Smooth muscle cell (in vitro differentiated cells): ENCODE measurements around the gene NEU4. TPM values are rescaled to one million over a fixed set of nuclear protein-coding genes. Genes with fewer than 3 reads are reported as not detected.

Experiments
- DNase-seq: peaks from one replicate; lab custom pipeline; 2025; ENCODE audit not compliant: unreplicated experiment; lab: John Stamatoyannopoulos, UW
- H2AFZ ChIP-seq: fragments of 200-600 bp; sonication (generic); 2 replicates; pipeline ENCODE4 v1.6.0; 2016; ENCODE audit warnings: antibody characterized with exemption, low read depth, mild to moderate bottlenecking
- H3F3A ChIP-seq: fragments of 200-600 bp; sonication (generic); 2 replicates; pipeline ENCODE4 v1.6.0; 2017; ENCODE audit warnings: antibody characterized with exemption, low read depth
- H3K27ac ChIP-seq: fragments of 200-600 bp; sonication (generic); 2 replicates; pipeline ENCODE4 v1.5.1; 2016; ENCODE audit warnings: low read depth, mild to moderate bottlenecking
- H3K27me3 ChIP-seq: fragments of 200-600 bp; sonication (generic); 2 replicates; pipeline ENCODE4 v1.6.1; 2016; ENCODE audit warnings: low read depth, mild to moderate bottlenecking
- H3K36me3 ChIP-seq: fragments of 200-600 bp; sonication (generic); 2 replicates; pipeline ENCODE4 v1.5.1; 2016; ENCODE audit warnings: low read depth
- H3K4me1 ChIP-seq: fragments of 200-600 bp; sonication (generic); 2 replicates; pipeline ENCODE4 v1.5.1; 2016; ENCODE audit warnings: low read depth
- H3K4me2 ChIP-seq: fragments of 200-600 bp; sonication (generic); 2 replicates; pipeline ENCODE4 v1.6.0; 2016; ENCODE audit warnings: mild to moderate bottlenecking
- H3K4me3 ChIP-seq: fragments of 200-600 bp; sonication (generic); 2 replicates; pipeline ENCODE4 v1.5.1; 2016; ENCODE audit warnings: mild to moderate bottlenecking
- H3K79me2 ChIP-seq: fragments of 200-600 bp; sonication (generic); 2 replicates; pipeline ENCODE4 v1.6.0; 2016; ENCODE audit warnings: low read depth, mild to moderate bottlenecking
- H3K9ac ChIP-seq: fragments of 200-600 bp; sonication (generic); 2 replicates; pipeline ENCODE4 v1.6.0; 2016; ENCODE audit warnings: low read depth
- H3K9me3 ChIP-seq: fragments of 200-600 bp; sonication (generic); replicated peaks from 2 replicates; pipeline ENCODE4 v1.5.1; 2016; ENCODE audit warnings: low read depth
- H4K20me1 ChIP-seq: fragments of 200-600 bp; sonication (generic); 2 replicates; pipeline ENCODE4 v1.6.0; 2016; ENCODE audit warnings: low read depth
- WGBS: methylation state at CpG from one replicate; pipeline ENCODE4 v1.1.7; 2016; ENCODE audit warnings: low lambda C conversion rate; 5-methylcytosine and 5-hydroxymethylcytosine counted together
- polyA plus RNA-seq: library from polyadenylated mRNA; unstranded; fragments of >200 nt; fragmentation: Nextera tagmentation; extraction: Ambion mirVana; gene quantifications from 2 replicates; pipeline ENCODE4 v1.2.1, GENCODE V29; 2016
- total RNA-seq: library from RNA; depleted of rRNA; stranded (reverse); fragments of >200 nt; gene quantifications from 2 replicates; pipeline ENCODE4 v1.2.3, GENCODE V29; 2014
- TF ChIP-seq, protein P1 (sequence below): fragments of 200-600 bp; sonication (generic); IDR thresholded peaks from 2 replicates; pipeline ENCODE4 v1.5.1; 2017; ENCODE audit warnings: borderline replicate concordance, mild to moderate bottlenecking, antibody characterized with exemption; ENCODE audit not compliant: insufficient read depth, poor library complexity, severe bottlenecking

NEU4 gene
- total and polyA plus RNA-seq, 2 experiments from 2014 or later = 0.10 TPM; not detected in 1

DNA sequence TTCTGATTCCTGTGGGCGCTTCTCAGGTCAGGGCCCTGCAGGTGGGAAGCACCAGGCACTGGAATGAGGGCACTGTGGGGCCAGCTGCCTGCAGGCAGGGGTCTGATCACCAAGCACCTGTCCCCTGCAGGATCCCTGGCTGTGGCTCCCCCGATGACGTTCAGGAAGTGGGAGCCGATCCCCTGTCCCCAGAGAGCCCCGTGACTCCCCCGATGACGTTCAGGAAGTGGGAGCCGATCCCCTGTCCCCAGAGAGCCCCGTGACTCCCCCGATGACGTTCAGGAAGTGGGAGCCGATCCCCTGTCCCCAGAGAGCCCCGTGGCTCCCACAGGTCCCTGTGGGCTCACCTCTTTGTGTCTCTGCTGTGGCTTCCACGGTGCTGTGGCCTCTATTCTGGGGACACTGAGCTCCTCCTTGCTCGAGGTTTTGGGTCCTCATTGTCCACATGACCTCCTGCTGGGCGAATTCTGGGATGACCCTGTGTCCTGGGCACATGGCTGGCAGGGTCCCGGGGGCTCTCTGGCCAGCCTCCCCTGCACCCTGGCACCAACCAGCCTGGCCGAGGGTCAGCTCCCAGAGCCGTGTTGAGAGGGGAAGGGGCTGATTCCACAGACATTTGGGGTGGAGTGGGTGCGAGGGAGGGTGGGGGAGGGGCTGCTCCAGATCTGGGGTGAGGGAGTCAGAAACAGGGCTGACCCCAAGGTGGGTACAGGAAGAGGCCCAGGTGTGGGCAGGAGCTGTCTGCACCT, 4.8 kb downstream of the NEU4 start:
- H4K20me1 ChIP-seq = no peaks in the 10 kb centered on the region
- 89% methylated on average over 11 of the region's 20 CpGs for WGBS
- H3K4me2 ChIP-seq = no peak overlapping the region
- no peaks in the 10 kb centered on the region for H3K4me1 ChIP-seq
- no peak overlapping the region for H3K27ac ChIP-seq
- no peaks in the 10 kb centered on the region for H3K27me3 ChIP-seq
- H2AFZ ChIP-seq = no peak overlapping the region
- TF ChIP-seq, protein P1, sequence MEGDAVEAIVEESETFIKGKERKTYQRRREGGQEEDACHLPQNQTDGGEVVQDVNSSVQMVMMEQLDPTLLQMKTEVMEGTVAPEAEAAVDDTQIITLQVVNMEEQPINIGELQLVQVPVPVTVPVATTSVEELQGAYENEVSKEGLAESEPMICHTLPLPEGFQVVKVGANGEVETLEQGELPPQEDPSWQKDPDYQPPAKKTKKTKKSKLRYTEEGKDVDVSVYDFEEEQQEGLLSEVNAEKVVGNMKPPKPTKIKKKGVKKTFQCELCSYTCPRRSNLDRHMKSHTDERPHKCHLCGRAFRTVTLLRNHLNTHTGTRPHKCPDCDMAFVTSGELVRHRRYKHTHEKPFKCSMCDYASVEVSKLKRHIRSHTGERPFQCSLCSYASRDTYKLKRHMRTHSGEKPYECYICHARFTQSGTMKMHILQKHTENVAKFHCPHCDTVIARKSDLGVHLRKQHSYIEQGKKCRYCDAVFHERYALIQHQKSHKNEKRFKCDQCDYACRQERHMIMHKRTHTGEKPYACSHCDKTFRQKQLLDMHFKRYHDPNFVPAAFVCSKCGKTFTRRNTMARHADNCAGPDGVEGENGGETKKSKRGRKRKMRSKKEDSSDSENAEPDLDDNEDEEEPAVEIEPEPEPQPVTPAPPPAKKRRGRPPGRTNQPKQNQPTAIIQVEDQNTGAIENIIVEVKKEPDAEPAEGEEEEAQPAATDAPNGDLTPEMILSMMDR = no peak
- no peaks in the 10 kb centered on the region for H3K9me3 ChIP-seq
- DNase-seq = no peak
- H3K79me2 ChIP-seq = no peaks in the 10 kb centered on the region
- no peak overlapping the region for H3K9ac ChIP-seq
- no peak overlapping the region for H3K4me3 ChIP-seq
- H3K36me3 ChIP-seq = no peaks in the 10 kb centered on the region
- H3F3A ChIP-seq = no peaks in the 10 kb centered on the region

- H2AFZ ChIP-seq = no peak overlapping the region
- no peak overlapping the region for H3K4me3 ChIP-seq
- no peaks in the 10 kb centered on the region for H4K20me1 ChIP-seq
- H3K9ac ChIP-seq = no peak overlapping the region
- no peak overlapping the region for H3K4me2 ChIP-seq
- H3F3A ChIP-seq = no peaks in the 10 kb centered on the region
- H3K27me3 ChIP-seq = no peaks in the 10 kb centered on the region
- no peaks in the 10 kb centered on the region for H3K4me1 ChIP-seq
- no peaks in the 10 kb centered on the region for H3K9me3 ChIP-seq
- DNase-seq = no peak
- no peaks in the 10 kb centered on the region for H3K36me3 ChIP-seq
- no peak overlapping the region for H3K27ac ChIP-seq
- H3K79me2 ChIP-seq = no peaks in the 10 kb centered on the region
- TF ChIP-seq, protein P1 = no peak
- WGBS = 84% methylated on average over 17 of the region's 17 CpGs
Measured at GRCh38 chr2:241814393-241814642, 5.3 kb downstream of the NEU4 start.

- no peaks in the 10 kb centered on the region for H3F3A ChIP-seq
- H3K9ac ChIP-seq = no peak overlapping the region
- H3K27me3 ChIP-seq = no peaks in the 10 kb centered on the region
- no peaks in the 10 kb centered on the region for H3K4me1 ChIP-seq
- H2AFZ ChIP-seq = no peak overlapping the region
- TF ChIP-seq, protein P1 = no peak
- H3K36me3 ChIP-seq = no peaks in the 10 kb centered on the region
- no peaks in the 10 kb centered on the region for H4K20me1 ChIP-seq
- no peak overlapping the region for H3K4me2 ChIP-seq
- H3K4me3 ChIP-seq = no peak overlapping the region
- DNase-seq = no peak
- H3K79me2 ChIP-seq = no peaks in the 10 kb centered on the region
- WGBS = 90% methylated on average over 42 of the region's 52 CpGs
- H3K27ac ChIP-seq = no peak overlapping the region
- H3K9me3 ChIP-seq = no peaks in the 10 kb centered on the region
Measured at GRCh38 chr2:241814643-241815476, 5.9 kb downstream of the NEU4 start.
